Sigmoid colon (tissue), 4 donors: Measurements from ENCODE around the gene CAMKK1.

ENCODE experiments used
- POLR2A ChIP-seq, 2 donors: fragments of 450-650 bp; IDR thresholded peaks; one replicate each; pipeline ENCODE4 v1.6.1; 2016; ENCODE audit warnings: antibody characterized with exemption in 2 of 2, mild to moderate bottlenecking in 2 of 2, moderate library complexity in 2 of 2
- POLR2AphosphoS5 ChIP-seq, 4 donors: sonication (generic); formaldehyde crosslinking; IDR thresholded peaks; one replicate each; pipeline ENCODE4 v1.6.1; 2017; ENCODE audit warnings: antibody characterized with exemption in 4 of 4

- no peak for TF ChIP-seq POLR2AphosphoS5 (IDR thresholded peaks at IDR 0.05)
- no peak for TF ChIP-seq POLR2A (IDR thresholded peaks at IDR 0.05)
Measured at GRCh38 chr17:3843935-3844516, 48.8 kb downstream of the CAMKK1 start.
